NCI-H1694 treated with DMSO at 0.1 percent for 48 hours (cell line): Measurements from ENCODE around the gene CMIP.

Experiments used
- DNase-seq: peaks from one replicate; lab custom pipeline; 2025; lab: John Stamatoyannopoulos, UW

Gene CMIP

GRCh38 chr16:81586977-81587625 lies 142.5 kb downstream of the CMIP start:
- DNase-seq, result no peak

- no peak for DNase-seq
Observed at GRCh38 chr16:81587626-81588160, 143.1 kb downstream of the CMIP start.

- DNase-seq, result no peak
Observed at GRCh38 chr16:81588326-81589081, 143.9 kb downstream of the CMIP start.

- DNase-seq, result no peak
Observed at GRCh38 chr16:81589975-81590650, 145.5 kb downstream of the CMIP start.

GRCh38 chr16:81590714-81591544 lies 146.3 kb downstream of the CMIP start:
- DNase-seq, result no peak

- no peak for DNase-seq
Observed at GRCh38 chr16:81591545-81591870, 146.9 kb downstream of the CMIP start.

- DNase-seq, result no peak
Observed at GRCh38 chr16:81592353-81592866, 147.8 kb downstream of the CMIP start.

GRCh38 chr16:81593481-81593880 lies 148.9 kb downstream of the CMIP start:
- DNase-seq, result no peak

- DNase-seq, result no peak
Observed at GRCh38 chr16:81595629-81596292, 151.2 kb downstream of the CMIP start.

- no peak for DNase-seq
Observed at GRCh38 chr16:81597079-81597658, 152.6 kb downstream of the CMIP start.

- DNase-seq, result no peak
Observed at GRCh38 chr16:81598083-81598482, 153.5 kb downstream of the CMIP start.

- DNase-seq, result no peak
Observed at GRCh38 chr16:81599034-81599744, 154.6 kb downstream of the CMIP start.

GRCh38 chr16:81600275-81600674 lies 155.7 kb downstream of the CMIP start:
- DNase-seq, result no peak

GRCh38 chr16:81601008-81601428 lies 156.4 kb downstream of the CMIP start:
- DNase-seq, result peak; percentile 29

- no peak for DNase-seq
Observed at GRCh38 chr16:81601601-81602255, 157.1 kb downstream of the CMIP start.

GRCh38 chr16:81602256-81602776 lies 157.7 kb downstream of the CMIP start:
- DNase-seq, result no peak

GRCh38 chr16:81602792-81603191 lies 158.2 kb downstream of the CMIP start:
- DNase-seq, result no peak

GRCh38 chr16:81604960-81605383 lies 160.4 kb downstream of the CMIP start:
- DNase-seq, result no peak

GRCh38 chr16:81606039-81606438 lies 161.4 kb downstream of the CMIP start:
- no peak for DNase-seq
